CD4-positive, alpha-beta T cell (primary cell): ENCODE data around the gene ATF7IP. TPM values are rescaled to one million over a fixed set of nuclear protein-coding genes. Genes with fewer than 3 reads are reported as not detected.

Source experiments
- ATAC-seq: fragments of 200-7000 bp; cut with Tn5 transposase; one replicate; pipeline ENCODE4 v1.10.0; 2022; ENCODE audit warnings: mild to moderate bottlenecking; ENCODE audit not compliant: poor library complexity
- CTCF ChIA-PET: fragments of 350-600 bp; sonication (Branson Sonifier 250); formaldehyde crosslinking; loops from one replicate; lab custom pipeline; 2021; ENCODE audit warnings: antibody characterized with exemption, inconsistent platforms; lab: Charles Lee
- POLR2A ChIA-PET: fragments of 350-600 bp; sonication (Branson Sonifier 250); formaldehyde crosslinking; loops from one replicate; lab custom pipeline; 2021; ENCODE audit warnings: antibody characterized with exemption, inconsistent platforms; lab: Charles Lee
- DNase-seq, 14 experiments: peaks; one replicate each; pipeline ENCODE4 v3.0.0-alpha.2; 2013 to 2020; ENCODE audit warnings: mixed read lengths in 2 of 14
- H3K27ac ChIP-seq, 2 donors: one replicate each; pipeline versions ENCODE4 v1.5.1 to v1.7.0; 2013; ENCODE audit warnings: low read length in 2 of 2, low read depth in 1 of 2, mild to moderate bottlenecking in 1 of 2
- H3K27me3 ChIP-seq, 2 experiments: 1 replicate in 1 of 2; 2 replicates in 1 of 2; pipeline versions ENCODE4 v1.6.1 to v1.7.0; 2013; ENCODE audit warnings: low read length in 2 of 2, control low read depth in 1 of 2, mild to moderate bottlenecking in 1 of 2, moderate library complexity in 1 of 2; ENCODE audit not compliant: insufficient read depth in 2 of 2, control insufficient read depth in 1 of 2
- H3K36me3 ChIP-seq: one replicate; pipeline ENCODE4 v1.6.1; 2013; ENCODE audit warnings: low read length, control low read depth; ENCODE audit not compliant: insufficient read depth
- H3K4me1 ChIP-seq: one replicate; pipeline ENCODE4 v1.6.1; 2013; ENCODE audit warnings: low read length, control low read depth; ENCODE audit not compliant: insufficient read depth
- H3K4me3 ChIP-seq: one replicate; pipeline ENCODE4 v1.5.1; 2013; ENCODE audit warnings: mild to moderate bottlenecking, low read length, moderate library complexity
- H3K9me3 ChIP-seq, 2 experiments: 1 replicate in 1 of 2; 2 replicates in 1 of 2; pipeline versions ENCODE4 v1.6.1 to v1.7.0; 2013; ENCODE audit warnings: low read length in 2 of 2, mild to moderate bottlenecking in 2 of 2, control low read depth in 1 of 2, moderate library complexity in 1 of 2; ENCODE audit not compliant: control insufficient read depth in 1 of 2, insufficient read depth in 1 of 2
- H3K27ac Mint-ChIP-seq: one replicate; pipeline ENCODE4 v1.8.0; 2020; ENCODE audit warnings: mixed read lengths
- H3K27me3 Mint-ChIP-seq: one replicate; pipeline ENCODE4 v1.8.0; 2021; ENCODE audit warnings: mixed read lengths
- H3K36me3 Mint-ChIP-seq: one replicate; pipeline ENCODE4 v1.8.0; 2021; ENCODE audit warnings: low read depth, mixed read lengths
- H3K4me1 Mint-ChIP-seq: one replicate; pipeline ENCODE4 v1.8.0; 2021; ENCODE audit warnings: low read depth, mixed read lengths
- H3K4me3 Mint-ChIP-seq: one replicate; pipeline ENCODE4 v1.8.0; 2020; ENCODE audit warnings: mild to moderate bottlenecking, mixed read lengths
- H3K9me3 Mint-ChIP-seq: one replicate; pipeline ENCODE4 v1.8.0; 2020; ENCODE audit warnings: mixed read lengths
- CTCF ChIP-seq: fragments of 200-600 bp; IDR thresholded peaks from one replicate; pipeline ENCODE4 v1.8.0; 2022; ENCODE audit warnings: antibody characterized with exemption, mild to moderate bottlenecking
- intact Hi-C, 2 experiments: fragments of 100-400 bp; cut with DNase I in 1 of 2; cut with micrococcal nuclease in 1 of 2; formaldehyde crosslinking; loops; one replicate each; pipeline versions ENCODE4 v1.15.1 to v1.9.0; 2023 to 2025; cut with DNase I, micrococcal nuclease
- total RNA-seq, 174 experiments: library from RNA in 2 of 174; stranded (reverse) in 2 of 174; gene quantifications; one replicate each; pipeline ENCODE4 v1.2.3 and lab custom pipeline; 2021 to 2026

Gene ATF7IP
- total RNA-seq, 2 experiments from 2014 or later = 134 to 143 TPM

- peak overlapping the region; percentile 64 for H3K27ac Mint-ChIP-seq
- TF ChIP-seq CTCF = peak; percentile 40
- ChIA-PET CTCF (interaction anchor here (0.7 to 1.9 kb wide), 10 partner anchors 9 to 216 kb away, joined by 3 to 7 read pairs (median 4); partner anchors contain the start of gene ATF7IP), POLR2A (interaction anchor here (1.4 to 2.4 kb wide), 3 partner anchors 9 to 315 kb away, joined by 3 to 13 read pairs (median 3); partner anchors contain the start of gene ATF7IP)
- DNase-seq (peak in 4 of 14 experiments; percentile 8 to 68 (median 58)), ATAC-seq (peak; percentile 81)
- Histone ChIP-seq H3K27me3 (no peaks in the 10 kb centered on the region), H3K9me3 (no peaks in the 10 kb centered on the region), H3K36me3 (peaks cover 83% of the 10 kb centered on the region), H3K4me3 (no peak overlapping the region), H3K4me1 (peaks cover 10% of the 10 kb centered on the region), H3K27ac (no peak overlapping the region)
- H3K9me3 Mint-ChIP-seq = no peaks in the 10 kb centered on the region
- H3K4me3 Mint-ChIP-seq = no peak overlapping the region
- intact Hi-C loops = no loop called here
- H3K27me3 Mint-ChIP-seq = no peaks in the 10 kb centered on the region
- H3K36me3 Mint-ChIP-seq = peaks cover 95% of the 10 kb centered on the region
- peaks cover 62% of the 10 kb centered on the region for H3K4me1 Mint-ChIP-seq
Observed at GRCh38 chr12:14454098-14454907, 88.8 kb downstream of the ATF7IP start.

GRCh38 chr12:14460212-14460841, 94.8 kb downstream of the ATF7IP start:
- peak; percentile 56 for ATAC-seq
- peak overlapping the region; percentile 18 for H3K4me3 Mint-ChIP-seq
- intact Hi-C loops = no loop called here

More at GRCh38 chr12:14460212-14460841, 94.8 kb downstream of the ATF7IP start:
- ChIA-PET POLR2A (interaction anchor here (0.5 kb wide), 1 partner anchor 32 kb away, joined by 3 read pairs; no protein-coding TSS in a partner anchor), CTCF (no interaction called here)
- Histone ChIP-seq H3K27ac (no peak overlapping the region), H3K9me3 (no peaks in the 10 kb centered on the region), H3K36me3 (peaks cover 81% of the 10 kb centered on the region), H3K4me1 (peaks cover 5% of the 10 kb centered on the region), H3K27me3 (no peaks in the 10 kb centered on the region), H3K4me3 (no peak overlapping the region)
- Mint-ChIP-seq H3K27me3 (no peaks in the 10 kb centered on the region), H3K4me1 (peaks cover 52% of the 10 kb centered on the region), H3K36me3 (peaks cover 86% of the 10 kb centered on the region), H3K9me3 (no peaks in the 10 kb centered on the region), H3K27ac (peak overlapping the region; percentile 77)
- no peak for TF ChIP-seq CTCF
- DNase-seq = peak in 2 of 14 experiments; percentile 29 to 38
